HCT116 (cell line): ENCODE measurements around the gene CPZ. TPM values are rescaled to one million over a fixed set of nuclear protein-coding genes. Genes with fewer than 3 reads are reported as not detected.

ENCODE experiments used
- ATAC-seq: fragments of 200-7000 bp; cut with Tn5 transposase; 2 replicates; pipeline ENCODE4 v1.9.1; 2020; ENCODE audit warnings: mild to moderate bottlenecking, moderate library complexity
- BruUV-seq: library from RNA; stranded (reverse); fragments of 400-500 nt; replicated peaks from 2 replicates; lab custom pipeline; 2021; lab: Mats Ljungman, UMichigan
- CTCF ChIA-PET: fragments of 300-600 bp; sonication (Branson Sonifier 250); formaldehyde crosslinking; loops from one replicate; lab custom pipeline; 2021; ENCODE audit warnings: antibody characterized with exemption; lab: Charles Lee
- POLR2A ChIA-PET: fragments of 300-600, 350-600 bp; sonication (Branson Sonifier 250); formaldehyde crosslinking; loops from one replicate; lab custom pipeline; 2021; ENCODE audit warnings: antibody characterized with exemption; lab: Charles Lee
- RAD21 ChIA-PET, 2 experiments: fragments of 300-600 bp; sonication (Branson Sonifier 250); formaldehyde crosslinking; loops; one replicate each; lab custom pipeline; 2023; ENCODE audit warnings: low total read pairs in 2 of 2; ENCODE audit not compliant: uncharacterized antibody in 2 of 2, unreplicated experiment in 2 of 2, low non-redundant PET in 1 of 2; lab: Charles Lee
- DNase-seq: peaks from one replicate; pipeline ENCODE4 v3.0.0-alpha.2; 2010; ENCODE audit warnings: low read depth, low spot score
- H2AFZ ChIP-seq: fragments of 200-600 bp; shearing (Covaris generic), sonication (generic); 2 replicates; pipeline ENCODE4 v1.6.1; 2017; ENCODE audit warnings: low read depth, mixed run types, mixed read lengths, antibody characterized with exemption, low read length; ENCODE audit not compliant: poor library complexity, severe bottlenecking
- H3K27ac ChIP-seq: 2 replicates; pipeline ENCODE4 v1.5.1; 2012; ENCODE audit warnings: low read depth, low read length
- H3K27me3 ChIP-seq: fragments of 200-600 bp; sonication (generic); 2 replicates; pipeline ENCODE4 v1.6.1; 2016; ENCODE audit warnings: mixed run types, low read length, mixed read lengths; ENCODE audit not compliant: insufficient read depth
- H3K36me3 ChIP-seq, 2 experiments: fragments of 200-500 bp in 1 of 2; fragments of 200-600 bp in 1 of 2; sonication (Bioruptor generic) in 1 of 2; sonication (generic) in 1 of 2; 2 replicates each; pipeline versions ENCODE4 v1.5.1 to v1.6.1; 2014 to 2016; ENCODE audit warnings: low read length in 2 of 2, inconsistent platforms in 1 of 2, mixed read lengths in 1 of 2, mixed run types in 1 of 2; ENCODE audit not compliant: insufficient read depth in 2 of 2, control insufficient read depth in 1 of 2
- H3K4me1 ChIP-seq, 2 experiments: fragments of 200-600 bp in 1 of 2; sonication (generic) in 1 of 2; 2 replicates each; pipeline versions ENCODE4 v1.5.1 to v1.6.1; 2012 to 2017; ENCODE audit warnings: low read length in 2 of 2, inconsistent platforms in 1 of 2, mild to moderate bottlenecking in 1 of 2, mixed read lengths in 1 of 2, mixed run types in 1 of 2, moderate library complexity in 1 of 2; ENCODE audit not compliant: insufficient read depth in 2 of 2, control insufficient read depth in 1 of 2
- H3K4me2 ChIP-seq: fragments of 200-600 bp; sonication (generic); 2 replicates; pipeline ENCODE4 v1.6.1; 2017; ENCODE audit warnings: mixed run types, low read length, mixed read lengths
- H3K4me3 ChIP-seq, 2 experiments: fragments of 200-600 bp in 1 of 2; sonication (generic) in 1 of 2; replicated peaks in 1 of 2; 2 replicates each; pipeline ENCODE4 v1.5.1; 2011 to 2016; ENCODE audit warnings: low read length in 2 of 2, control low read depth in 1 of 2, low read depth in 1 of 2, mild to moderate bottlenecking in 1 of 2, mixed read lengths in 1 of 2, mixed run types in 1 of 2
- H3K79me2 ChIP-seq: fragments of 200-600 bp; sonication (generic); 2 replicates; pipeline ENCODE4 v1.6.1; 2017; ENCODE audit warnings: mild to moderate bottlenecking, mixed run types, low read length, moderate library complexity, mixed read lengths; ENCODE audit not compliant: insufficient read depth
- H3K9ac ChIP-seq: fragments of 200-600 bp; sonication (generic); 2 replicates; pipeline ENCODE4 v1.6.1; 2016; ENCODE audit warnings: low read length, mixed read lengths
- H3K9me2 ChIP-seq: fragments of 200-600 bp; sonication (generic), shearing (Covaris generic); 2 replicates; pipeline ENCODE4 v1.6.1; 2017; ENCODE audit warnings: mixed run types, mild to moderate bottlenecking, moderate library complexity; ENCODE audit not compliant: insufficient read depth
- H3K9me3 ChIP-seq, 2 experiments: fragments of 200-500 bp in 1 of 2; fragments of 200-600 bp in 1 of 2; sonication (Bioruptor generic) in 1 of 2; sonication (generic) in 1 of 2; 2 replicates each; pipeline ENCODE4 v1.6.1; 2014 to 2017; ENCODE audit warnings: low read length in 2 of 2, mixed read lengths in 2 of 2, inconsistent platforms in 1 of 2, low read depth in 1 of 2, mild to moderate bottlenecking in 1 of 2, mixed run types in 1 of 2, moderate library complexity in 1 of 2; ENCODE audit not compliant: control insufficient read depth in 1 of 2, insufficient read depth in 1 of 2
- H4K20me1 ChIP-seq: fragments of 200-600 bp; sonication (generic), shearing (Covaris generic); 2 replicates; pipeline ENCODE4 v1.6.1; 2017; ENCODE audit warnings: mixed run types, mild to moderate bottlenecking, moderate library complexity; ENCODE audit not compliant: insufficient read depth
- CBX3 ChIP-seq: IDR thresholded peaks from 2 replicates; pipeline ENCODE4 v1.6.1; 2012; ENCODE audit warnings: low read depth
- CEBPB ChIP-seq: IDR thresholded peaks from 2 replicates; pipeline ENCODE4 v1.6.1; 2012; ENCODE audit warnings: low read depth
- EGR1 ChIP-seq: IDR thresholded peaks from 2 replicates; pipeline ENCODE4 v1.6.1; 2012; ENCODE audit warnings: low read depth
- ELF1 ChIP-seq: IDR thresholded peaks from 2 replicates; pipeline ENCODE4 v1.6.1; 2012; ENCODE audit warnings: low read depth, borderline replicate concordance
- EZH2 ChIP-seq: fragments of 200-600 bp; sonication (generic); IDR thresholded peaks from 2 replicates; pipeline ENCODE4 v1.6.1; 2017; ENCODE audit warnings: antibody characterized with exemption, mixed run types
- EZH2phosphoT487 ChIP-seq: fragments of 200-600 bp; IDR thresholded peaks from 2 replicates; pipeline ENCODE4 v1.6.1; 2018; ENCODE audit warnings: antibody characterized with exemption, borderline replicate concordance
- FOSL1 ChIP-seq: IDR thresholded peaks from 2 replicates; pipeline ENCODE4 v1.6.1; 2012; ENCODE audit warnings: low read depth
- MAX ChIP-seq: IDR thresholded peaks from 2 replicates; pipeline ENCODE4 v1.6.1; 2012
- POLR2A ChIP-seq: IDR thresholded peaks from 2 replicates; pipeline ENCODE4 v1.7.0; 2011; ENCODE audit warnings: borderline replicate concordance; ENCODE audit not compliant: insufficient read depth, insufficient read length; ENCODE audit errors: extremely low read depth
- POLR2AphosphoS5 ChIP-seq: IDR thresholded peaks from 2 replicates; pipeline ENCODE4 v1.6.1; 2011; ENCODE audit warnings: mild to moderate bottlenecking, low read depth, low read length, moderate library complexity
- REST ChIP-seq: IDR thresholded peaks from 2 replicates; pipeline ENCODE4 v1.6.1; 2012; ENCODE audit warnings: low read depth
- SIN3A ChIP-seq: IDR thresholded peaks from 2 replicates; pipeline ENCODE4 v1.6.1; 2012; ENCODE audit warnings: low read depth
- SP1 ChIP-seq: IDR thresholded peaks from 2 replicates; pipeline ENCODE4 v1.6.1; 2012; ENCODE audit warnings: low read depth
- SRF ChIP-seq: IDR thresholded peaks from 2 replicates; pipeline ENCODE4 v1.6.1; 2012; ENCODE audit warnings: low read depth
- TCF7L2 ChIP-seq: IDR thresholded peaks from 2 replicates; pipeline ENCODE4 v1.7.0; 2011; ENCODE audit warnings: borderline replicate concordance, inconsistent platforms; ENCODE audit not compliant: insufficient read depth, insufficient read length; ENCODE audit errors: extremely low read depth
- YY1 ChIP-seq: IDR thresholded peaks from 2 replicates; pipeline ENCODE4 v1.6.1; 2011; ENCODE audit warnings: low read length, low read depth, moderate library complexity, mild to moderate bottlenecking; ENCODE audit not compliant: insufficient replicate concordance; ENCODE audit errors: extremely low read depth
- ZFX ChIP-seq: fragments of 450-650 bp; IDR thresholded peaks from 2 replicates; pipeline ENCODE4 v1.6.1; 2017
- ZNF274 ChIP-seq: fragments of 200-500 bp; sonication (Bioruptor generic); IDR thresholded peaks from 2 replicates; pipeline ENCODE4 v1.6.1; 2014; ENCODE audit warnings: mild to moderate bottlenecking, low read depth, low read length, inconsistent platforms
- intact Hi-C: fragments of 100-400 bp; cut with micrococcal nuclease; formaldehyde crosslinking; loops from 2 replicates; pipeline ENCODE4 v1.10.0; 2022
- total RNA-seq: library from RNA; stranded (reverse); gene quantifications from one replicate; pipeline ENCODE4 v1.2.1, GENCODE V29; 2021; ENCODE audit not compliant: unreplicated experiment
- TF ChIP-seq, protein P1 (sequence below): IDR thresholded peaks from 2 replicates; pipeline ENCODE4 v1.6.1; 2011; ENCODE audit warnings: mild to moderate bottlenecking, low read length, moderate library complexity; ENCODE audit not compliant: insufficient replicate concordance; ENCODE audit errors: extremely low read depth
- TF ChIP-seq, protein P2 (sequence below): IDR thresholded peaks from 2 replicates; pipeline ENCODE4 v1.6.1; 2012

Gene CPZ
- total RNA-seq, 1 experiment from 2014 or later: not detected

- Histone ChIP-seq H4K20me1 (no peaks in the 10 kb centered on the region), H3K79me2 (no peaks in the 10 kb centered on the region), H3K27ac (no peak overlapping the region), H3K4me2 (no peak overlapping the region), H3K9me3 (no peaks in the 10 kb centered on the region), H3K4me3 (no peak overlapping the region), H3K36me3 (no peaks in the 10 kb centered on the region), H3K27me3 (no peaks in the 10 kb centered on the region), H2AFZ (no peak overlapping the region), H3K4me1 (no peaks in the 10 kb centered on the region), H3K9me2 (no peaks in the 10 kb centered on the region), H3K9ac (no peak overlapping the region)
- intact Hi-C loops: no loop called here
- CTCF ChIA-PET: interaction anchor here (1.0 kb wide), 1 partner anchor 9 kb away, joined by 4 read pairs; no protein-coding TSS in a partner anchor
- POLR2A ChIA-PET: no interaction called here
- DNase-seq (no peak), ATAC-seq (no peak)
- RAD21 ChIA-PET: no interaction called here
- TF ChIP-seq SRF: no peak
- TF ChIP-seq POLR2A: no peak
- TF ChIP-seq EZH2: no peak
- no peak for TF ChIP-seq EGR1
- no peak for TF ChIP-seq YY1
- no peak for TF ChIP-seq SP1
- no peak for TF ChIP-seq CBX3
- TF ChIP-seq ELF1: no peak
- TF ChIP-seq TCF7L2: no peak
- no peak for TF ChIP-seq CEBPB
- TF ChIP-seq, protein P1, sequence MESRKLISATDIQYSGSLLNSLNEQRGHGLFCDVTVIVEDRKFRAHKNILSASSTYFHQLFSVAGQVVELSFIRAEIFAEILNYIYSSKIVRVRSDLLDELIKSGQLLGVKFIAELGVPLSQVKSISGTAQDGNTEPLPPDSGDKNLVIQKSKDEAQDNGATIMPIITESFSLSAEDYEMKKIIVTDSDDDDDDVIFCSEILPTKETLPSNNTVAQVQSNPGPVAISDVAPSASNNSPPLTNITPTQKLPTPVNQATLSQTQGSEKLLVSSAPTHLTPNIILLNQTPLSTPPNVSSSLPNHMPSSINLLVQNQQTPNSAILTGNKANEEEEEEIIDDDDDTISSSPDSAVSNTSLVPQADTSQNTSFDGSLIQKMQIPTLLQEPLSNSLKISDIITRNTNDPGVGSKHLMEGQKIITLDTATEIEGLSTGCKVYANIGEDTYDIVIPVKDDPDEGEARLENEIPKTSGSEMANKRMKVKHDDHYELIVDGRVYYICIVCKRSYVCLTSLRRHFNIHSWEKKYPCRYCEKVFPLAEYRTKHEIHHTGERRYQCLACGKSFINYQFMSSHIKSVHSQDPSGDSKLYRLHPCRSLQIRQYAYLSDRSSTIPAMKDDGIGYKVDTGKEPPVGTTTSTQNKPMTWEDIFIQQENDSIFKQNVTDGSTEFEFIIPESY: no peak
- no peak for TF ChIP-seq SIN3A
- TF ChIP-seq REST: no peak
- no peak for TF ChIP-seq EZH2phosphoT487
- TF ChIP-seq ZFX: no peak
- no peak for TF ChIP-seq POLR2AphosphoS5
- TF ChIP-seq, protein P2, sequence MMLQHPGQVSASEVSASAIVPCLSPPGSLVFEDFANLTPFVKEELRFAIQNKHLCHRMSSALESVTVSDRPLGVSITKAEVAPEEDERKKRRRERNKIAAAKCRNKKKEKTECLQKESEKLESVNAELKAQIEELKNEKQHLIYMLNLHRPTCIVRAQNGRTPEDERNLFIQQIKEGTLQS: no peak
- no peak for TF ChIP-seq FOSL1
- TF ChIP-seq MAX: no peak
- TF ChIP-seq ZNF274: no peak
- BruUV-seq: no TSS peak
These were observed 24.3 kb downstream of the CPZ start for GRCh38 chr4:8616831-8617230.
